ENCODE results near the gene POLG2. TPM values are rescaled to one million over a fixed set of nuclear protein-coding genes. Genes with fewer than 3 reads are reported as not detected.

The POLG2 gene
- total RNA-seq, 1 donor from 2014 or later, result 21.3 TPM

DNA sequence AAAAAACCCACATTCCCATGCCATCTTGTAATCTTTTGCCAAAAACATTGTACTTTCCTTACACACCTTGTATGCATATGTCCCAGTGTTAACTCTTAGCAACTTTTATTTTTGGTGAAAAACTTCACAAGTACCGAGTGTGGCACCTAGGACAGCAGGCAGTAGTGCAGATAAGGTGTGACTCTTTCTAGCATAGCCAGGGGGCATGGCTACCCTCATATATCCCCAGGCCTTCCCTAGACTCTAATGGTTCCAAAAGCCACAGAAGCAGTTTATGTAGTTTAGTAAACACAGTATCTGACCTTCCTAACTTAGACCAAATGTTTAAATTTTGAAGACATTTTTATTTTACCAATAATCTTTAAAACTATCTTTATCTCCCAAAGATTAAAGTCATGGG, 68.4 kb downstream of the POLG2 start:
- Mint-ChIP-seq H3K27ac (ENCODE audit: unreplicated experiment) (no peak overlapping the region), H3K4me3 (ENCODE audit: unreplicated experiment) (no peak overlapping the region), H3K27me3 (ENCODE audit: unreplicated experiment) (no peaks in the 10 kb centered on the region), H3K36me3 (ENCODE audit: low read depth, unreplicated experiment) (no peaks in the 10 kb centered on the region), H3K4me1 (ENCODE audit: unreplicated experiment) (peaks cover 7% of the 10 kb centered on the region), H3K9me3 (ENCODE audit: unreplicated experiment) (no peaks in the 10 kb centered on the region)
- TF ChIP-seq, protein P1, sequence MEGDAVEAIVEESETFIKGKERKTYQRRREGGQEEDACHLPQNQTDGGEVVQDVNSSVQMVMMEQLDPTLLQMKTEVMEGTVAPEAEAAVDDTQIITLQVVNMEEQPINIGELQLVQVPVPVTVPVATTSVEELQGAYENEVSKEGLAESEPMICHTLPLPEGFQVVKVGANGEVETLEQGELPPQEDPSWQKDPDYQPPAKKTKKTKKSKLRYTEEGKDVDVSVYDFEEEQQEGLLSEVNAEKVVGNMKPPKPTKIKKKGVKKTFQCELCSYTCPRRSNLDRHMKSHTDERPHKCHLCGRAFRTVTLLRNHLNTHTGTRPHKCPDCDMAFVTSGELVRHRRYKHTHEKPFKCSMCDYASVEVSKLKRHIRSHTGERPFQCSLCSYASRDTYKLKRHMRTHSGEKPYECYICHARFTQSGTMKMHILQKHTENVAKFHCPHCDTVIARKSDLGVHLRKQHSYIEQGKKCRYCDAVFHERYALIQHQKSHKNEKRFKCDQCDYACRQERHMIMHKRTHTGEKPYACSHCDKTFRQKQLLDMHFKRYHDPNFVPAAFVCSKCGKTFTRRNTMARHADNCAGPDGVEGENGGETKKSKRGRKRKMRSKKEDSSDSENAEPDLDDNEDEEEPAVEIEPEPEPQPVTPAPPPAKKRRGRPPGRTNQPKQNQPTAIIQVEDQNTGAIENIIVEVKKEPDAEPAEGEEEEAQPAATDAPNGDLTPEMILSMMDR (IDR thresholded peaks at IDR 0.05; ENCODE audit: unreplicated experiment), result no peak
- no peak for DNase-seq (ENCODE audit: low spot score)

Small RNAs within 50 kb of the gene (microRNA-seq; reads per million reads assigned to microRNA genes)
- gene MIR3064 (ENCODE audit: unreplicated experiment) (9.3 reads per million, percentile 58 among the genes with 10 or more reads in this experiment), gene MIR5047 (ENCODE audit: unreplicated experiment) (not detected)

Other genes with a start within 250 kb of the POLG2 start
- gene TEX2, start 233.8 kb downstream of the POLG2 start, total RNA-seq (ENCODE audit: unreplicated experiment), result 16.3 TPM
- 844 TPM for gene PECAM1, start 106.2 kb downstream of the POLG2 start, total RNA-seq (ENCODE audit: unreplicated experiment)
- 1.6 TPM for gene MILR1, start 47.9 kb downstream of the POLG2 start, total RNA-seq (ENCODE audit: unreplicated experiment)
- 771 TPM for gene DDX5, start 9.2 kb upstream of the POLG2 start, total RNA-seq (ENCODE audit: unreplicated experiment)
- 47.8 TPM for gene CEP95, start 9.9 kb upstream of the POLG2 start, total RNA-seq (ENCODE audit: unreplicated experiment)
- 69.2 TPM for gene SMURF2, start 165.3 kb upstream of the POLG2 start, total RNA-seq (ENCODE audit: unreplicated experiment)